ENCODE results near the gene EML4.

Gene EML4

DNA sequence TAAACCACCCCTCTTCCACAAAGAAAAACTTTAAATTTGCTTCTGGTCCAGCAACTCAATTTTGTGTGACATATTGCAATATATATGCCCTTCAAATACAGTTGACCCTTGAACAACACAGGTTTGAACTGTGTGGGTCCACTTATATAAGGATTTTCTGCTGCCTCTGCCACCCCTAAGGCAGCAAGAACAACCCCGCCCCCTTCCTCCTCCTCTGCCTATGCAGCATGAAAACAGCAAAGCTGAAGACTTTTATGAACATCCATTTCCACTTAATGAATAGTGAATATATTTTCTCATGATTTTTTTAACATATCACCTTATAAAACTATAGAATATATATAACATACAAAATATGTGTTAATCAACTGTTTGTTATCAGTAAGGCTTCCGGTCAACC is 58.3 kb downstream of the EML4 start:
- no peak for DNase-seq

DNA sequence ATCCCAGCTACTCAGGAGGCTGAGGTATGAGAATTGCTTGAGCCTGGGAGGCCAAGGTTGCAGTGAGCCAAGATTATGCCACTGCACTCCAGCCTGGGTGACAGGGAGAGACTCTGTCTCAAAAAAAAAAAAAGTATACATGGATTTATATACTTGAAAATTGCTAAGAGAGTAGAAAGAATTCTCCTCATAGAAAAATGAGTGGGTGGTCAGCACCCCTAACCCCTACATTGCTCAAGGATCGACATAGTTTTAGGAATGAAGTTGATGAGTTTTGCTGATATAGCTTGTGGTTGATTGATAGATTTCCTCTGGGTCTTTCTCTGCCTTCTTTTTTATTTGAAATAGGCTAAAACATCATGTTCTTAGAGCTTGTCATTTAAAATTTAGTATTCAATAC is 58.9 kb downstream of the EML4 start:
- DNase-seq = no peak

DNA sequence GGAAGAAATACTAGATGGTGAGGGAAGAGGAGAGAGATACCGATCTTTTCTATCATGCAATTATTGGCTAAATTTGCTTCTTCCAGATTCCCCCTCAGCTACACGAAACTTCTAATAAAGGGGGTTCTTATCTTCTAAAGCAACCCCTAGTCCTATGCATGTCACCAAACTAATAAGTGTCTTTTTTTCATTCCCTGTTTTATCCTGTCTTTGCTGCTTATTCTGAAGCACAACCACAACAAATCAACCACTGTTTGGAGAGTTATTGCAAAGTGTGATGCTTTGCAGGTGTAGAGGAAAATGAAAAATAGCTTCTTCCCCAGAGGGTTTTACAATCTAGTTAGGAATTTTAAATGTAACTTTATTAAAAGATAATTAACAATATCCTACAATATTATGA is 60.8 kb downstream of the EML4 start:
- DNase-seq = no peak

DNA sequence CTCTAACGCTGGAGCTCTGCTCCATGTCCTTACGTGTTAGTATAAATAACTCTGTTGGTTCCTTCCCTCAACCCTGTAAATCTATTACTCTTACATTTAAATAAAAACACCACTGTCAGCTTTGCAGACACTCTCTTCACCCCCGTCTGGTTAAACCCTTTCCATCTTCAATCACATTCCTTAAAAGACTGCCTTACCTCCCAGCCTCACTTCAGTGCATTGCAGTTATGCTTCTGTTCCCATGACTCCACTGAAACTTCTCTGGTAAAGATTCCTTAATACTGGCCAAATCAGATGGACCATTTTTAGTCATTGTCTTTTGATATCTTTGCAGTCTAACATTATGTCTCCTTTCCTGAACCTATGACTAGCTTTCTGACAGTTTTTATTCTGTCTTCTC is 61.7 kb downstream of the EML4 start:
- DNase-seq = no peak

DNA sequence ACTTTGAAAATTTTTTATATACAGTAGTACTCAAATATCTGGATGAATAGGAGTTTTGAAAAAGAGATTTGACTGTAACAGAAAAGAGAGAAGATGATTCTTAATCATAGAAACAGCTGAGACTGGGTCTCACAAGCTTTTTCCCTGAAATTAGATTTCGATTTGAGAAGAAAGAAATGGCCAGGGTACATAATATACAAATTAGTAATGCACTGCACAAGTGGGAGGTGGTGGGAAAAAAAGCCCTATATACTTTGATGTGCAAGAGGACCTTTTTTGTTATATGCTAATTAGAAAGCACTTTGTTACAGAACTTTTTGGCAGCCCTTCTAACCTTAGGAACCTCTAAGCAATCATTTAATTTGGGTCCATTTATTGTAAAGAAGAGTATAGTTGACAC is 62.9 kb downstream of the EML4 start:
- DNase-seq = no peak

DNA sequence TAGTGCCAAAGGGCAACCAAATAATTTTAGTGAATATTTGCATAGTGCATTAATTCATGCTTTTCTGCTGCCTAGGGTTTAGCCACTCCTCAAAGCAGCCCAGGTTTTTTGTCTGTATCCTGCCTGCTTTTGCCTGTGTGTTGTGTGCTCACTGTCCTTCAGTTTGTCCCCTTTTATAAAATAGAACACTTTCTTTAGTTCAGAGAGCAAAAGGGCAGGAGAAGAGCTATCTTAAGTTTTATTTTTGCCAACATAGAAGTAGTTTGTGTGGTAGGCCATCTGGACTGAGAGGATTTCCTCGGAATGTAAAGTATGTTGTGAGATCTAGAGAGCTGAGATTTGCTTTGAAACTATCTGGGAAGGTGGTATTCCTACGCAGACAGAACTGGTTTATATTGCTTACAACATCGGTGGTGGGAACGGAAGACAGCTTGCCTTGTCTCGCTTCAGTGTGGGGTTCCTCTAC is 64.9 kb downstream of the EML4 start:
- DNase-seq = no peak

DNA sequence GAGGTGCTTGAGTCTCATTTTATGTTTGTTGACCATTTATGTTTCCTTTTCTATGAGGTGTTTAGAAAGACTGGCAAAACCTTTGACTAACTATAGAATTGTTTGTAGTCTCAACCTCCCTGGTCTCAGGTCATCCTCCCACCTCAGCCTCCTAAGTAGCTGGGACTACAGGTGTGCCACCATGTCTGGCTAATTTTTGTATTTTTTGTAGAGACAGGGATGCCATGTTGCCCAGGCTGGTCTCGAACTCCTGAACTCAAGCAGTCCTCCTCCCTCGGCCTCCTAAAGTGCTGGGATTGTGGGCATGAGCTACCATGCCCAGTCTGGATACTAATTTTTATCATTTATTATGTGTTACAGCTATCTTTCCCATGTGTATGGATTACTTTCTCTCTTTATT is 67.8 kb downstream of the EML4 start:
- DNase-seq = no peak

DNA sequence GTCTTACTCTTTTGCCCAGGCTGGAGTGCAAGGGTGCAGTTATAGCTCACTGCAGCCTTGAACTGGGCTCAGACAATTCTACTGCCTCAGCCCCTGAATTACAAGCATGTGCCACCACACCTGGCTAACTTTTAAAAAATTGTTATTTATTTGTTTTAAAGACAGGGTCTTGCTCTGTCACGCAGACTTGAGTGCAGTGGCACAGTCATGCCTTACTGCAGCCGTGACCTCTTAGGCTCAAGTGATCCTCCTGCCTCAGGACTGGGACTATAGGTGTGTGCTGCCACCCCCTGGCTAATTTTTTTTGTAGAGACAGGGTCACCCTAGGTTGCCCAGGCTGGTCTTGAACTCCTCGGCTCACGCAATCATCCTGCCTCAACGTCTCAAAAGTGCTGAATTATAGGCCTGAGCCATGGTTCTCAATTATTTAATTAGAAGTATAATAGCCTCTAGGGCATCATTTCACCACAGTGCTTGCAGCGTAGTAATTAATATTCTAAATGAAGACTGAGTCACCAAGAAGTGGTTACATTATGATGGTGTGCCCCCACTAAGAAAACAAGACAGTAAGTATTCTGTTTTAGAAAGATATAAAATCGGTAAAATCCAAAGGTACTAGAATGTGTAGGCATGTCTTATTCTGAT is 69.6 kb downstream of the EML4 start:
- no peak for DNase-seq

DNA sequence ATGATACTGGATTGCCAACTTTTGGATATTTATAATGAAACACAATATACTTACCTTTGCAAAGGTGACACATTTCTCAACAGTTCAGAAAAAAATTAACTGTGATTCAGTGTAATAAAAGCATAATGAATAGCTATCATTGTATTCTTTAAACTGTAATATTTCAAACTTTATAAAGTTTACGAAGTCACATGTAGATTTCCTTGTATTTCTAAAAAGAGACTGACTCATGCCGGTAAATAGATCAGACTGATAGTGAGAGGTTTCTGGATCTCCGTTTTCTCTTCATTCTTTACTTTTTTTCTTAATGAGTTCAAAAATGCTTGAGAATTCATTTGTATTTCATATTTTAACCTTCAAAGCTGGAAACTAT is 70.1 kb downstream of the EML4 start:
- no peak for DNase-seq

DNA sequence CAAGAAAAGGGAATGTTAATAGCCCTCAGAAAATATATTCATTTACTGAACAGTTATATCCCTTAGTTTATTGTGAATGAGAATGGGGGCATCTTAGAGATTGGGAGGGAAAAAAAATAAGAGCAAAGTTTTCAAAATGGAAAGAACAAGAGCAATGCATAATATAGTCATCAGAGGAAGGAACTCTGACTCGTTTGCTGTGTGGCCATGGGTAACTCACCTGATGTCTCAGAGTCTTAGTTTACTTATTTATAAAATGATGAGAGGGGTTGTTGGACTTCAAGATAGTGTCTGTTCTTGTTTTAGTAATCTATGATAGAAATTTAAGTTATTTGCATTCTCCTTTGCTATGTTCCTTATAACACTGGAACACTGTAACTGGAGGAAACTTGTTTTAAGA is 70.7 kb downstream of the EML4 start:
- DNase-seq = no peak

DNA sequence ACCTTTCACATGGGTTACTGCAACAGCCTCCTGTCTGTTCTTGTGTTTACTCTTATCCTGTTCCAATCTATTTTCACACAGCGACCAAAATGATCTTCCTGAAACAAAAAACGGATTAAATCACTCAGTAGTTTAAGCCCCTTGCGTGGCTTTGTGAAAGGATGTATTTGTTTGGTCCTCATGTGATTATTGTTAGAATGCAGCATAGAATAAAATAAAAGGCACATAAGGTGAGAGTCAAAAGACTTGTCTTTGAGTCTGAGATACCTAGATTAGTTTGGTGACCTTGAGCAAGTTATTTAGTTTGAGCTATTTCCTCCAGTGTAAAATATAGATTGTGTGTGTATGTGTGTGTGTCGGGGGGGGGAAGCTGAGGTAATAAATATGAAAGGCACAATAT is 72.4 kb downstream of the EML4 start:
- DNase-seq = no peak

DNA sequence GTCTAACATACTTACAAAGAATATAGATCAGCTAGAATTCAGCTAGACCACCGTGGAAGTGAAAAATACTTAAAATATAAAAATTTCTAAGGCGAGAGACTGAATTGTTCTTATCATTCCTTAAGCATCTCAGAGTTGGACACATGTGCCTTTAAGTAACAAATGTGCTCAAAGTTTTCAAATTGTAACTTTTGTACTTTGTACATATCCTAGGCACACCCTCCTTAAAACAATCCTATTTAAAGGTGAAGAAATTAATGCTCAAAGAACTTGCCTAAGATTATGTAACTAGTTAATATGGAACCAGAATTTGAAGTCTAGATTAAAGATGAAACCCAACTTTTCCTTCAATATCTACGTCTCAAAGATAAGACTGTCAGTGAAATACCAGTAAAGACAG is 74.1 kb downstream of the EML4 start:
- DNase-seq = no peak

DNA sequence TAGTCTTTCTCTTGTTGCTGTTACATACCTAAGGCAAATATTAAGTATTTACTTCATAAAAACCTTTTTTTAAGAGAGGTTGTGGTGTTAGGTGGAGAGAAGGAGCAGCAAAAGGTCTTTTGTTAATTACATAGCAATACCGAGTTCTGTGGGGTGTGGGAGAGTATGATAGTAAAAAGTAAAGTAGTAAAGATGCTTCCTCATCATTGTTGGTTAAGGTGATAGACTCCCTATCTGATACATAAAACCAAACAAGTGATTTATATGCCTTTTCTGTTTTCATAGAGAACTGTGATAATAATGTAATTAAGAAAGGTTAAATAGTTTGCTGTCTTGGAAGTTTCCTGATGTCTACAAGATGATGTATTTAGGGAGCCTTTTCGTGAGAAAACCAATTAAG is 75.4 kb downstream of the EML4 start:
- DNase-seq = no peak

DNA sequence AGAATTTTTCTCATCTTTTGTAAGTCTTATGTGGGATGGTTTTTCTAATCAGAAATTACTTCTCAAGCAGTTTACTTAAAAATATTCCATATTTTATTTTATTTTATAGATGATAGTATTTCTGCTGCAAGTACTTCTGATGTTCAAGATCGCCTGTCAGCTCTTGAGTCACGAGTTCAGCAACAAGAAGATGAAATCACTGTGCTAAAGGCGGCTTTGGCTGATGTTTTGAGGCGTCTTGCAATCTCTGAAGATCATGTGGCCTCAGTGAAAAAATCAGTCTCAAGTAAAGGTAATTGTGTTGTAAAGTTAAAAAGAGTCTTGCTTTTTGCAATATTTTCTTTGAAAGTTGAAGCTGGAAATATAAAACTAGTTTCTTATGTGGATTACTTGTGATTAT is 76.2 kb downstream of the EML4 start:
- DNase-seq = no peak

DNA sequence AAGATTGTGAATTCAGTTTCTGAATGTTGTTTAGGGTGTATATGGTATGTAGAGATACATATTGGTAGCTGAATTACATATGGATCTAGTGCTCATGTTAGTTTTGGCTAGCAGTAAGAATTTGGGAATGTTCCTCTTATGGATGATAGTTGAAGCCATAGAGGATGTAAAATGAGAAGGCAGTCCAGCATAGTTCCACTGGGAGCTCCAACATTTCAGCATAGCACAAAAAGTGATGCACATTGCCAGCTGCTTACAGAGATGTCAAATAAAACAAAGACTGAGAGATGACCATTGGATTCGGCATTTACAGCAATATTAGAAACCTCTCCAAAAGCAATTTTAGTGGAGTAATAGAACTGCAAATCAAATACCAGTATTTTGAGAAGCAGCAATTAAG is 77.4 kb downstream of the EML4 start:
- DNase-seq = no peak

DNA sequence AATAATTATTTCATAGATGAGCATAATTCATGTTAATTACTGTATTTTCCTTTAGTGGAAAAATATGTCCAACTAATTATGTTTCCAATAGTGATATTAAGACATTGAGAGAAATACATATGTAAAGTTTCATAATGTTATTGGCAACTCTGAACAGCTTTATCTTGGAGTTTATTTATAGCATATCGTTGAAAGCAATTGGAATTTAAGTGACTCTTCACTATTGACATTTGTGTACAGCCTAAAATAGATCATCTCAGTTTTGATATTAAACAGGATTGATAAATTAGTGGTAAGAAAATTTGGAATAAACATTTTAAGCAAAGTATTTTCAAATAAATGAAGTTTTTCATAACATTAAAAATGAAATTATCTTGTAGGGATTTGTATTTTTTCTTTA is 79.7 kb downstream of the EML4 start:
- DNase-seq = no peak

DNA sequence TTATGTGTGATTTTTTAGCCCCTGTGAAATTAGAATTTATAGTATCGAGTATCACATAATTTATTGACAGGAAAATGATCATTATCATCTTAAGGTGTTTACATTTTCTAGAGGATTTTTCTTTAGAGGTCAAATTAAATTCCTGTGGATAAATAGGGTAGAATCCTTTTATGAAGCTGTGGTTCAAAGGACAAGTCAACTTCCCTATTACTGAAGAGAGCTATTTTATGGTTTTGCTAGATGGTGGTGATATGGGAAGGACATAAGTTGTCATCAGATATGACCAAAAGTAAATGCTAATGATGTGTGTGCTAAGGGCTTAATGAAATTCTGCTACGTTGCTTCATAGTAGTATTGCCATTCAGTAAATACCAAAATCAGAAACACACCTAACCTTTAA is 80.1 kb downstream of the EML4 start:
- no peak for DNase-seq

DNA sequence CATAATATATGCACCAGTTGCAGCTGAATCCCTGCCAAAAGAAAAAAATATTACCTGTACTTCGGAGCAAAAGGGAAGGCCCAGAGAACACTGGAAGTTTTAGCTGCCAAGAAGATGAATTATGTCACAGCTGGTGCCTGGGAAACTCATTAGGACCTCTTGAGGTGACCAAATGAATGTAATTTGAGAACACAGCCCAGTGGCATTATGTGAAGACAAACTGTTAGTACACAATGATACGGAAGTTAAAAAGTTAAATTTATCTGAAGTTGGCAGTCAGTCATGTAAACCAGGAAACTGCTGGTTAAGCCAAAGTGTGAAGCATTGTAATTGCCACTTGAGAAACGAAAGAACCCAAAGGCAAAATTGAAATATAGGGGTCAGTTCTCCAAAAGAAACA is 80.7 kb downstream of the EML4 start:
- peak; percentile 94 for DNase-seq

DNA sequence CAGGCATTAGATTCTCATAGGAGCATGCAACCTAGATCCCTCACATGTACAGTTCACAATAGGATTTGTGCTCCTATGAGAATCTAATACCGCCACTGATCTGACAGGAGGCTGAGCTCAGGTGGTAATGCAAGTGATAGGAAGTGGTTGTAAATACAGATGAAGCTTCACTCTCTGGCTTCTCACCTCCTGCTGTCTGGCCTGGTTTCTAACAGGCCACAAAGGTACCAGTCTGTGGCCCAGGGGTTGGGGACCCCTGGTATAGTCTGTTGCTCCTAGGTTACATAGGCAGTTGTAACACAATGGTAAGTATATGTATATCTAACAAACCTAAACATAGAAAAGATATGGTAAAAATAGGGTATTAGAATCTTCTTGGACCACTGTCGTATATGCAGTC is 81.8 kb downstream of the EML4 start:
- no peak for DNase-seq

DNA sequence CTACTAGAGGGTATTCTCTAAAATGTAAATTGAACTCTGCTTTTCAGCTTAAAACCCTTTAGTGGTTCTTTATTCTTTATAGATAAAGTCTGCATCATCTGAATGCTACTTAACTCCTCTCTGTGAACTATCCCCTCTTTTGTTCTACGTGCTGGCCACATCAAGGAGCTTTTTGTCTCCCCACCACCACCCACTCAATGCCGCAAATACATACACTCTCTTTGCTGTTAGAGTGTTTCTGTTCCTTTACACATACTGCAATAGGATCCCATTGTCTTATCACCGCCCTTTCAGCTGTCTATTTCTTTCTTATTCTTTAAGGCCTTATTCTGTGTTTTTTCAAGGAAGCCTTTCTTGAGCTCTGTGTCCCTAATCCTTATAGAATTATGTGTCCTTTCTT is 83.3 kb downstream of the EML4 start:
- DNase-seq = no peak

DNA sequence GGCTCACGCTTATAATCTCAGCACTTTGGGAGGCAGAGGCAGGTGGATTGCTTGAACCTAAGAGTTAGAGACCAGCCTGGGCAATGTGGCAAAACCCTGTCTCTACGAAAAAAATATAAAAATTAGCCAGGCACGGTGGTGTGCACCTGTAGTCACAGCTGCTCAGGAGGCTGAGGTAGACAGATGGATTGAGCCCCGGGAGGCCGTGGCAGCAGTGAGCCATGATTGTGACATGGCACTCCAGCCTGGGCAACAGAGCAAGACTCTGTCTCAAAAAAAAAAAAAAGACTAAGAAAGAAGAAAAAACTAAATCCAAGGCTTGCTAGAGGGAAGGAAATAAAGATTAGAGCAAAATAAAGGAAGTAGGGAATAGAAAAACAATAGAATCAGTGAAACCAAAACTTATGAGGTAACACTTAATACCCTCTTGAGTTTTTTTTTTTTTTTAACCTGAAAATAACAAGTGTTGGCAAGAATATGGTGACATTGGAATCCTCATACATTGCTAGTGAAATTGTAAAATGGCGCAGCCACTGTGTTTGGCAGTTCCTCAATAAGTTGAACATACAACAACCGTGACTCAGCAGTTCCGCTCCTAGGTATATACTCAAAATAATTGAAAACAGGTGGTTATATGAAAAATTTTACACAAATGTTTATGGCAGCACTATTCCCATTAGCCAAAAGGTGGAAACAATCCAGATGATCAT is 85.2 kb downstream of the EML4 start:
- DNase-seq = no peak

DNA sequence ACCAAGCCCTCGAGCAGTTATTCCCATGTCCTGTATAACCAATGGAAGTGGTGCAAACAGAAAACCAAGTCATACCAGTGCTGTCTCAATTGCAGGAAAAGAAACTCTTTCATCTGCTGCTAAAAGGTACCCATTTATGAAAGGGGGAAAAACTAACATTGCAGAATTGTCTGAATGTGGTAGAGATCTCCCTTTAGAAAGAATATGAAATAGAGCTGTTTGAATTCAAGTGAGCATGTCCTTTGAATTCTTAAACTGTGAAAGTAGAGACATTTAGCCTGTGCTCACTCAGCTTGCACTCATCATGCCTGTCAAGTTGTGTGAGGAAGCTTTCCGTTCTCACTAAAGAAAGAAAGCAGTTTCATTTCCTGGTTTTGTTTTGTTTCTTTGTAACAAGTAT is 87.4 kb downstream of the EML4 start:
- no peak for DNase-seq

DNA sequence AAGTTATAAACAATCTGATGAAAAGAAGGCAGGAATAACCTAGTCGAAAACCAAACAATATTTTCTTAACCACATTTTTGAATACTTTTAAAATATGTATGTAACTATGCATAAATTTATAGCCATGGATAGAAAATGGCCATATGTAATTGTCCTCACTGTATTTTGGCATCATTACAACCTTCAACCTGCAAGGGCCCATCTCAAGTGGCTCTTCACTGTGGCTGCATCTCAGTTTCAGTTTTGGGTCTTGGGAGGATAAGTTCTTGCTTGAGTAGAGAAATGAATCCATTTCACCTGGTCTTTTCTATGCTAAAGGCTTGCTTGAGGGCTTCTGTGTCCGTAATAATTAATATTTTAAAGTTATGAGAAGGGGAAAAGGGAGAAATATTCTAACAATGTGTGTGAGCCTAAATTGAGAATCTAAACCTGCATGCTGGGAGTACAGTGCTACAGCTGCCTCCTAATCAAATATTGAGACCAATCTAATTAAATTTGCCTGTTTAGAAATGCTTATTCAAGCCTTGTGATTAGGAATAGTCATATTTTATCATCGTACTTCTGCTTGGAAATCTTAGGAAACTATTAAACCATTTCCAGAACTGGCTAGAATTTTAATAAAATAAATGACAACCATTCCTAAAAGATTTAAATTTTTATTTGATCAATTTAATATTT is 92.5 kb downstream of the EML4 start:
- no peak for DNase-seq

DNA sequence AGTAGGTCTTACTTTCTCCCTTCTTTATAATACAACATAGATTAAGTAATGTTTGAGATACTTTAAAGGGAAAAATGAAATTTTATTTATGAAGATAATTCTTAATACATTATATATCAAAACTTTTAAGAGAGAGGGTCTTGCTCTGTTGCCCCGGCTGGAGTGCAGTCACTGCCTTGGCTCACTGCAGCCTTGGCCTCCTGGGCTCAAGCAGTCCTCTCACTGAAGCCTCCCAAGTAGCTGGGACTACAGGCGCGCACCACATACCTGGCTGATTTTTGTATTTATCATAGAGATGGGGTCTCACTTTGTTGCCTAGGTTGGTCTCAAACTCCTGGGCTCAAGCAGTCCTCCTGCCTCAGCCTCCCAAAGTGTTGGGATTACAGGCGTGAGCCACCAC is 97.1 kb downstream of the EML4 start:
- no peak for DNase-seq

DNA sequence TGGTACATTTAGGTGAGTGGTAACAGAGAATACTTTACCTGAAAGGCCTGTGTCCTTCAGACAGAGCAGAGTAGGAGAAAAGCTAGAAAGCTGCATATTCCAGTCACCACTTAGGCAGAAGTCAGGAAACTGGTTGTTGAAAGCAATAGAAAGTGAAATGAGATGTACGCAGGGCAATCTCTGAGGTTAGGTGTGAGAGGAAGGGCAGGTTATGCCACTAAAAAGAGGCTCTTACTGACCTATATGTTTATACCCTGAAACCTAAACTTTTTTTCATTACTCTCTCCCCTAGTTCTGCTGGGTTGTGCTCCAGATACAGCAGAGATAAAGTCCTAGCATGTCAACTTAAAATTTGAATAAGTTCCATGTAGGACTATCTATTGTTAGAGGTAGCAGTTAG is 98.4 kb downstream of the EML4 start:
- no peak for DNase-seq

All from NCI-H2081 treated with DMSO at 0.1 percent for 48 hours (cell line).